Glutamatergic neuron (in vitro differentiated cells): Measurements from ENCODE around the gene ATXN3. TPM values are rescaled to one million over a fixed set of nuclear protein-coding genes. Genes with fewer than 3 reads are reported as not detected.
A peak's percentile ranks its signal among the peaks of the same experiment; 100 is the strongest.

Experiments used
- DNase-seq: peaks from one replicate; pipeline ENCODE4 v3.0.0; 2022
- H3K27ac Mint-ChIP-seq: one replicate; pipeline ENCODE4 v1.8.0; 2020; ENCODE audit warnings: mild to moderate bottlenecking, mixed read lengths, inconsistent platforms; ENCODE audit not compliant: unreplicated experiment
- H3K27me3 Mint-ChIP-seq: one replicate; pipeline ENCODE4 v1.8.0; 2020; ENCODE audit warnings: mild to moderate bottlenecking, moderate library complexity, mixed read lengths, inconsistent platforms; ENCODE audit not compliant: unreplicated experiment
- H3K36me3 Mint-ChIP-seq: one replicate; pipeline ENCODE4 v1.8.0; 2020; ENCODE audit warnings: mild to moderate bottlenecking, mixed read lengths, inconsistent platforms; ENCODE audit not compliant: unreplicated experiment
- H3K4me1 Mint-ChIP-seq: one replicate; pipeline ENCODE4 v1.8.0; 2020; ENCODE audit warnings: mild to moderate bottlenecking, low read depth, mixed read lengths, inconsistent platforms; ENCODE audit not compliant: unreplicated experiment
- H3K4me3 Mint-ChIP-seq: one replicate; pipeline ENCODE4 v1.8.0; 2020; ENCODE audit warnings: mild to moderate bottlenecking, mixed read lengths, inconsistent platforms; ENCODE audit not compliant: unreplicated experiment
- H3K9me3 Mint-ChIP-seq: one replicate; pipeline ENCODE4 v1.8.0; 2020; ENCODE audit warnings: mild to moderate bottlenecking, moderate library complexity, mixed read lengths, inconsistent platforms; ENCODE audit not compliant: unreplicated experiment
- CTCF ChIP-seq: fragments of 200-600 bp; sonication (generic); IDR thresholded peaks from one replicate; pipeline ENCODE4 v1.5.0; 2021; ENCODE audit not compliant: partially characterized antibody, unreplicated experiment
- total RNA-seq: library from RNA; stranded (reverse); fragmentation: NEBNext Ultra II Directional; extraction: Animal tissue kit (Norgen Biotek cat#: 25700); gene quantifications from one replicate; pipeline ENCODE4 v1.2.1, GENCODE V29; 2021; ENCODE audit not compliant: unreplicated experiment

Gene ATXN3
- total RNA-seq, 1 donor from 2014 or later: 39.8 TPM

GRCh38 chr14:92105893-92106142, 564 bp downstream of the ATXN3 start:
- Mint-ChIP-seq H3K4me3 (peak overlapping the region; percentile 100), H3K4me1 (peaks cover 3% of the 10 kb centered on the region), H3K9me3 (peaks cover 2% of the 10 kb centered on the region), H3K27me3 (peaks cover 5% of the 10 kb centered on the region), H3K27ac (peak overlapping the region; percentile 93), H3K36me3 (no peaks in the 10 kb centered on the region)
- peak; percentile 52 for DNase-seq
- no peak for TF ChIP-seq CTCF

GRCh38 chr14:92105073-92105892, 1.1 kb downstream of the ATXN3 start:
- peak overlapping the region; percentile 100 for H3K4me3 Mint-ChIP-seq
- no peak for TF ChIP-seq CTCF
- no peak for DNase-seq
- no peaks in the 10 kb centered on the region for H3K36me3 Mint-ChIP-seq
- H3K9me3 Mint-ChIP-seq: peaks cover 2% of the 10 kb centered on the region
- H3K27me3 Mint-ChIP-seq: peaks cover 5% of the 10 kb centered on the region
- H3K4me1 Mint-ChIP-seq: peaks cover 3% of the 10 kb centered on the region
- peak overlapping the region; percentile 93 for H3K27ac Mint-ChIP-seq

GRCh38 chr14:92103363-92103989, 2.9 kb downstream of the ATXN3 start:
- H3K4me3 Mint-ChIP-seq: no peak overlapping the region
- no peak for DNase-seq
- peaks cover 3% of the 10 kb centered on the region for H3K4me1 Mint-ChIP-seq
- peaks cover 2% of the 10 kb centered on the region for H3K9me3 Mint-ChIP-seq
- no peak for TF ChIP-seq CTCF
- no peaks in the 10 kb centered on the region for H3K36me3 Mint-ChIP-seq
- H3K27me3 Mint-ChIP-seq: peaks cover 5% of the 10 kb centered on the region
- H3K27ac Mint-ChIP-seq: no peak overlapping the region

GRCh38 chr14:92099802-92100201, 6.6 kb downstream of the ATXN3 start:
- DNase-seq: no peak
- Mint-ChIP-seq H3K27ac (no peak overlapping the region), H3K4me1 (no peaks in the 10 kb centered on the region), H3K36me3 (no peaks in the 10 kb centered on the region), H3K9me3 (no peaks in the 10 kb centered on the region), H3K4me3 (no peak overlapping the region), H3K27me3 (no peaks in the 10 kb centered on the region)
- no peak for TF ChIP-seq CTCF

- Mint-ChIP-seq H3K4me3 (no peak overlapping the region), H3K27me3 (peaks cover 2% of the 10 kb centered on the region), H3K9me3 (no peaks in the 10 kb centered on the region), H3K27ac (no peak overlapping the region), H3K4me1 (no peaks in the 10 kb centered on the region), H3K36me3 (no peaks in the 10 kb centered on the region)
- DNase-seq: no peak
- no peak for TF ChIP-seq CTCF
Measured at GRCh38 chr14:92093320-92093719, 13.1 kb downstream of the ATXN3 start.
